Left lobe of liver (tissue), 2 donors: ENCODE results near the gene GPR108. TPM values are rescaled to one million over a fixed set of nuclear protein-coding genes. Genes with fewer than 3 reads are reported as not detected.
A peak's percentile ranks its signal among the peaks of the same experiment; 100 is the strongest.

Source experiments
- ATAC-seq: fragments of 200-7000 bp; cut with Tn5 transposase; one replicate; pipeline ENCODE4 v1.9.1; 2020; ENCODE audit warnings: mild to moderate bottlenecking, moderate library complexity
- DNase-seq: peaks from one replicate; pipeline ENCODE4 v3.0.0-alpha.2; 2020; ENCODE audit warnings: low spot score
- total RNA-seq: library from RNA; stranded (reverse); gene quantifications from one replicate; pipeline ENCODE4 v1.2.1, GENCODE V29; 2021
- donor health status: DM: no; HTN: no; CAD: no; lungs with moderate emphysema.
- donor health status: DM: no; HTN: yes; CAD: no.

Gene GPR108
- total RNA-seq, 1 donor from 2014 or later, result 28.8 TPM

GRCh38 chr19:6723108-6723618 lies 14.2 kb downstream of the GPR108 start:
- DNase-seq, result peak; percentile 89
- ATAC-seq, result peak; percentile 5

GRCh38 chr19:6721773-6722172 lies 15.6 kb downstream of the GPR108 start:
- no peak for ATAC-seq
- no peak for DNase-seq

- no peak for ATAC-seq
- DNase-seq, result no peak
These were observed 16.3 kb downstream of the GPR108 start for GRCh38 chr19:6721138-6721474.

- peak; percentile 52 for ATAC-seq
- peak; percentile 95 for DNase-seq
These were observed 16.8 kb downstream of the GPR108 start, which contains the start of gene C3 for GRCh38 chr19:6720369-6721137. Gene C3, minus strand, starts transcription at chr19:6720650. Its CDS starts 61 bp downstream, at chr19:6720589.

GRCh38 chr19:6719992-6720368 lies 17.4 kb downstream of the GPR108 start:
- no peak for ATAC-seq
- DNase-seq, result no peak

GRCh38 chr19:6719540-6719861 lies 17.9 kb downstream of the GPR108 start:
- ATAC-seq (no peak), DNase-seq (no peak)

- DNase-seq (peak; percentile 96), ATAC-seq (peak; percentile 69)
These were observed 18.4 kb downstream of the GPR108 start for GRCh38 chr19:6718741-6719539.

- DNase-seq (peak; percentile 67), ATAC-seq (no peak)
These were observed 19.2 kb downstream of the GPR108 start for GRCh38 chr19:6718111-6718740.

- no peak for DNase-seq
- no peak for ATAC-seq
These were observed 19.9 kb downstream of the GPR108 start for GRCh38 chr19:6717441-6717971.

GRCh38 chr19:6717036-6717435 lies 20.3 kb downstream of the GPR108 start:
- ATAC-seq (no peak), DNase-seq (no peak)

GRCh38 chr19:6716610-6716970 lies 20.8 kb downstream of the GPR108 start:
- ATAC-seq (no peak), DNase-seq (no peak)

- ATAC-seq, result peak; percentile 0
- no peak for DNase-seq
These were observed 22.4 kb downstream of the GPR108 start for GRCh38 chr19:6714749-6715555.

GRCh38 chr19:6713773-6714692 lies 23.3 kb downstream of the GPR108 start:
- peak; percentile 72 for DNase-seq
- peak; percentile 12 for ATAC-seq

- ATAC-seq, result no peak
- DNase-seq, result no peak
These were observed 24.4 kb downstream of the GPR108 start for GRCh38 chr19:6712692-6713670.

GRCh38 chr19:6712231-6712630 lies 25.1 kb downstream of the GPR108 start:
- DNase-seq (no peak), ATAC-seq (no peak)

- ATAC-seq, result no peak
- no peak for DNase-seq
These were observed 25.8 kb downstream of the GPR108 start for GRCh38 chr19:6711605-6712004.

GRCh38 chr19:6711078-6711361 lies 26.4 kb downstream of the GPR108 start:
- ATAC-seq, result no peak
- no peak for DNase-seq

- no peak for ATAC-seq
- no peak for DNase-seq
These were observed 26.9 kb downstream of the GPR108 start for GRCh38 chr19:6710273-6711077.
